Measurements from ENCODE around the gene IRF2.
"Not testable (repeated sequence)": the region's sequence is repeated elsewhere in the genome, so short reads cannot be mapped to it uniquely, and the experiment has no call there.

The IRF2 gene

GRCh38 chr4:184359888-184360287, 114.5 kb downstream of the IRF2 start:
- no peak for DNase-seq

- DNase-seq: no peak
Measured at GRCh38 chr4:184358521-184359232, 115.7 kb downstream of the IRF2 start.

DNA sequence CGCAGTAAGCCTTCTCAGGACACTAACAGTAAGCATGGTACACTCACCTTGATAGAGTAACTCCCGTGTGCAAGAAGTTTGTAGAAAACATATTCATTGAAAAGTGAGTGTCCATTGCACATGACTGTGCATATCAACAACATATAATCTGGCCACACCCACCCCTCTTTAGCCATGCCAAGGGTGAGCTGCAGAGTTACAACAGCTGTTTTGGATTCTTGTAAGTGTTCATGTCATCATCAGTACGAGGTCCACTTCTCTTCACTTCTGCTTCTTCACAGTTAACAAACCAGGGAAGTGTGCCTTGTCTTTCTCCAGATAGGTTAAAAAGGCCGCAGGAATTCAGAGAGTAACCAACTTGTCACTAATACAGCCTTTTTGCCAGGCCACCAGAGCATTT, 116.6 kb downstream of the IRF2 start:
- no peak for DNase-seq

- no peak for DNase-seq
Measured at GRCh38 chr4:184357165-184357564, 117.2 kb downstream of the IRF2 start.

- no peak for DNase-seq
Measured at GRCh38 chr4:184356366-184356765, 118.0 kb downstream of the IRF2 start.

GRCh38 chr4:184355857-184356256, 118.5 kb downstream of the IRF2 start:
- DNase-seq: no peak

- no peak for DNase-seq
Measured at GRCh38 chr4:184355111-184355604, 119.2 kb downstream of the IRF2 start.

DNA sequence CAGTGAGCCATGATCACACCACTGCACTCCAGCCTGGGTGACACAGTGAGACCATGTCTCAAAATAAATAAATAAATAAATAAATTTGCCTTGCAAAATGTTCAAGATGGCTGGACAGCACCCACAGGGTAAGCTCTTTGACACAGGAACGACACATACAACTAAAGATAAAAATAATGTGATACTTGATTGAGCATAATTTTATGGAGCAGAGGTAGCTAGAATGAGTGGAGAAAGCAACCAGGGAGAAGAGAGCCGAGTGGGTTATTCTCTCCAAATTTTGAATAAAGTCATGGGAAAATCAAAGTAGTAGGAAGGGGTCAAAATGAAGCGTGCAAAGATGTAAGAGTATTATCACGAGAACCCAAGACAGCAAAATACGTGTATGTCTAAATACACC, 121.5 kb downstream of the IRF2 start:
- no peak for DNase-seq

DNA sequence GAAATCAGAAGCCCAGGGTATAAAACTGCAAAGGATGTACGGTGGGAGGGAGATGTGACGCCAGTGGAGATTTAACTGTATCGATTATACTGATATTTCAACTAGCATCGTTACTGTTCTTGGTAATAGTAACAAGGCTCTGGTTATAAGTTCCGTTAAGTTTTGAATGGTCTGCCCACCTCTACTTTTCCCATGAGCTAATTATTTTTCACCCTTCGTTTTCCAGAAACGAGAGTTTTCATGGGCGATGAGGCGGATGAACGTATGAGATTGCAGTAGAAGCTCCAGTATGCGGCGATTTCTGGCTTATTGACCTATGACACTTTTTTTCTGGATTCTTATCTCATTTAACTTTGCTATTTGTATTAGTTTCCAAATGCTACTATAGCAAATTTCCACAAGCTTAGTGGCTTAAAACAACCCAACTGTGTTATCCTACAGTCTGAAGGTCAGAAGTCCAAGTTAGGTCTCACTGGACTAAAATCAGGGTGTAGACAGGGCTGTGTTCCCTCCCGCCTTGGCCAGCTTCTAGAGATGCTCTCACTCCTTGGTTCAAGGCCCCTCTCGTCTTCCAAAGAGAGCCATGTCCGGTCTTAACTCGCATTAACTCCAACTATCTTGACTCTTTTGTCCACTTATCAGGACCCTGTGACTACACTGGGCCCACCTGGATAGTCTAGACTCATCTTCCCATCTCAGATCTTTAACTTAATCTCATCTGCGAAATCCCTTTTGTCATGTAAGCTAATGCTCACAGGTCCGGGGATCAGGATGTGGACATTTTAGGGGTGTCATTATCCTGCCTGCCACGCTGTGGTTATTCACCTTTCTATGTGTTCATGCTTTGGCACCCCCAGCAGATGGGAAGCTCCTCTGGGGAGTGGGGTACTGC, 122.5 kb downstream of the IRF2 start:
- DNase-seq: no peak

DNA sequence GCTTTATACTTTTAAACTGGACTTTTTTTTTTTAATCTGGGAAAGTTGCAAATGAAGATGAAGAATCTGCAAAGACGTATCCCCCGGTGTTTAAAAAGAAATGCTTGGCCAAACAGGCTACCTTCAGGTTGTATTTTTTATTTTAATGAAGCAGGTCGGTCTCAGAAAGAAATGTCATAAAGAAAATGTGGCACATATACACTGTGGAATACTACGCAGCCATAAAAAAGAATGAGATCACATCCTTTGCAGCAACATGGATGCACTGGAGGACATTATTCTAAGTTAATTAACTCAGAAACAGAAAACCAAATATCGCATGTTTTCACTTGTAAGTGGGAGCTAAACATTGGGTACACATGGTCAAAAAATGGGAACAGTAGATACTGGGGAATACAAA, 123.4 kb downstream of the IRF2 start:
- DNase-seq: no peak

GRCh38 chr4:184350213-184350817, 124.0 kb downstream of the IRF2 start:
- DNase-seq: no peak

GRCh38 chr4:184349283-184350039, 124.9 kb downstream of the IRF2 start:
- DNase-seq: no peak

DNA sequence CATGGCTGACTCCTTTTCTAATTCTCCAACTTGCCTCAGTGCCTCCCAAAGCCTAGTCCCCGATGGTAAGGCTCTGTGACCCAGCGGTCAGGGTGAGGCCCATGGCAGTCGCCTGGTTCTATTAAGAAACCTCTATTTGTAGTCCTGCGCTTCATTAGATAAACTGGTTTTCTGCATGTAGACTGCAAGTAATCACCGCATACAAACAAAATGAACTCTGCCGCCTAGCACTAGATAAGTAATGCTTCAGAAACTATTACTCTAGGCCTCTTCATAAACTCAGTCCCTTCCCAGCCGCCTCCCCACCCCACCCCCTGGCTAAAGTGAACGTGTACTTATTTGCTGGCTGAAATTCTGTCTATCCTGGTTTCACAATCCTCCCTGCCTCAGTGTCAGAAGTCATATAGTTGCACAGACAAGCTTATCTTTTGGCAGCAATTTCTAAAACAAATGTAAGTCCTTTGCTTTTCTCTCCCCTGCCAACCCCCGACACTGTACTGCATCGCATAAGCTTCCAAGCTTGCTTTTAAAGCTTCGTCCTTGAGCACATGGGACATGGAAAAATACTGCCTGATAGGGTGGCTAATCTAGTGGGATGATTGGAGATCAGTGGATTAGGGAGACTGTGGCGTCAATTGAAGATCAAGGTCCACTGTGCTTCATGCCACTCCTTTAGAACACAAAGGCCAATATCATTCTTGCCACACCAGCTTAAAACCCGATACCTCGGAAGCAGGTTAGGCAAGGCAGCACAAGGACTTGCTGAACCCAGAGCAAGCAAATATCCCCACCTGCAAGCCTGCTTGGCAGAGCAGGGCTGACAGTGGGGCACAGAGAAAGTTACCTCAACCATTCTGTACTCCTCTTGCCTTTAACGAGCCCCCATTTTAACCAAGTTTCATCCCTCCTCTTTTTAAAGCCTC, 125.8 kb downstream of the IRF2 start:
- no peak for DNase-seq

DNA sequence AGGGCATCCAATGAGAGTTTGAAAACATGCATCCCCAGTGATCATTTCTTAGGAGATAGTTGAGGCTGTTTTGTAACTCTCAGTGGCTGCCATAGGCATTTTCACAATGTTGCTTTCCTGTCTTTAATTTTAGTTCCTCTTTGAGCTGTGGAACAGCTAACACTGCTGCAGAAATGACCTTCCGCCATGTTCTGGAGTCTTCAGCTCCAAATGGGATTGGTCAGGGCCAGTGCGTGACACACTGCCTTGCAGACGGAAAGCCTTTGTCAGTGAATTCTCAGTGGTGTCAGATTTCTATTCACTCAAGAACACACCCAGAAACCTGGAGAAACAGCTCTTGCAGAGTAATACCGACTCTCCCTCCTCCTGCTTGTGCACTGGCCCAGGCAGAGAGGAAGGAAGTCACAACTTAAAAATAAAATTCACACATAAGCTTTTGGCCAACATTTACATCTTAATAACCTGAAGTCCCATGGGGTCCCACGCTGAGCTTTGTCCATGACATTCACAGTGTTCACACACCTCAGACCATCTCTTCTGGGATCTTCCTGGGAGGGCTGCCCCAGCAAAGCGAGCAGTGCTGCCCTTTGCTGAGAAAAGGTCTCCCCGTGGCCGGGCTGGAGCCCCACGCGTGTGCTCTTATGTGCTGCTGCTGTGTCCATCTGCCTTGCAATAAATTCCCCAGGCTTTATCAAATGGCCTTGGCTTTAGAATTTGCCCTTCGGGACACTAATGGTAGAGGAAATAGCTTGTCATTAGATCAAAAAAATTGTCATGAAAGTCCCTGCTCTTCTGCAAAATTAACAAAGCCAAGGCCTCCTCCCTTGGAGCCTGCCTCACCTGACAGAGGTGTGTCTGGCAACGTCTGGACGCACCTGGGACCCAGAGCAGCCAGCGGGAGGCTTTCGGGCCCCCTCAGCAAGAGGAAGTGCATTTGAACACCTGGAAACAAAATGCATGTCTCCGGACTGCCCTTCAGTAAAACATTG, 126.8 kb downstream of the IRF2 start:
- no peak for DNase-seq

DNA sequence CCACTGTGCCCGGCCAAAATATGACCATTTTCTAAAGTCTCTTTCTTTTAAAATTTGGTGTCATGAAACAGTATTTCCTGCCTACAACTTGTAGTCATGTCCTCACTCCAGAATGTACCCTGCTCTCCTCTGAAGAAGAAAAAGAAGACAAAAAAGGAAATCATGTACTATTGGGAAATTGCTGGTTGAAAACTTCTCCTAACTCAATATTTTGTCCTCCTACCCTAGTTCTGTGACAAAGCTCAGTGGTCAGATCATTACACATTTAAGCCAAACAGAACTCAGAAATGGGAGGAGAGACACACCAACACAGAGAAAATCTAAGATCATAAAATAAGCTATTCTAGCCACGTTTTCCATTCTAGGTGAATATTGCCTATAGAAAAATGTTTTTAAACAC, 127.7 kb downstream of the IRF2 start:
- no peak for DNase-seq

GRCh38 chr4:184346273-184346672, 128.1 kb downstream of the IRF2 start:
- not testable (repeated sequence) for DNase-seq

DNA sequence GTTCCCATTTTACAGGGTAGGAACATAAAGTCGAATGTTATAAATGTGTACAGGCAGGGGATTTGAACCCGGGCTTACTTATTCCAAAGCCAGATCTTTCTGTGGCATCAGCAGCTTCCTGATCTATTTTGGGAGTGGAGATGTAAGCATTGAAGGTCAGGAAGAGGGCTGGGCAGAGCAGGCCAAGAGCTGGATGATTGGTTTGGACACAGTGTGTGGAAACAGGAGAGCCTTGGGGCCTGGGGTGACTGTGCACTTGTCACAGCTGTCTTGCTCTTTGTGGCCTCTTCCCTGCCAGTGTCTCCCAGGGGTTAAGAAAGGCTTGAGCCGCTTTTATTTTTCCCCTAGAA, 128.8 kb downstream of the IRF2 start:
- DNase-seq: no peak

DNA sequence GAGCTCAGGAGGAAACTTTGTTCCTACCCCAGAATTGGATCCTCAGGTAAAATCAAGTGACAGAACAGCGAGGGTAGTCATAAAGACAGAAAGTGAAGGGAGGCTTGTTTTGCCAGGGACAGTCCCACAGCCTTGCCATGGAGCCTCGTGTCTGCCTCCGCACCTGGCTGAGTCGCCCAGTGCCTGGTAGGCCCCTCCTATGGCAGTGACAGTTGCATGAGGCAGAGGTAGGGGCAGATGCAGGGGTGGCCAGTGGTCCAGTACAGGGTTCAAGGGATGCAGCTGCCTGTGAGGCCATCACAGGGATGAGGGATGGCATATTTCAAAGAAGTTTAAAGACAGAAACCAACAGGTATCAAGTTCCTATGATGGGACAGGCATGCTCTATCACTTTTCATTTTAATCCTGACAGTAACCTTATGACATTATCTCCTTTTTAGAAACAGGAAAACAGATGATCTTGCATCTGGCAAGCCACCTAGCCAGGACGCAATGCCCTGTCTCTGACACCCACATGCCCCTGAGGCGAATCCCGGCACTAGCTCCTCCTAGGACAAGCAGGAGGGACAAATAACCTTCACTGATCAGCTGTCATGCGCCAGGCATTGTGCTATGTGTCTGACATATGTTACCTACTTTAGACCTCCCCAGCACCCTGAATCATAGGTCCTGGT, 129.3 kb downstream of the IRF2 start:
- no peak for DNase-seq

DNA sequence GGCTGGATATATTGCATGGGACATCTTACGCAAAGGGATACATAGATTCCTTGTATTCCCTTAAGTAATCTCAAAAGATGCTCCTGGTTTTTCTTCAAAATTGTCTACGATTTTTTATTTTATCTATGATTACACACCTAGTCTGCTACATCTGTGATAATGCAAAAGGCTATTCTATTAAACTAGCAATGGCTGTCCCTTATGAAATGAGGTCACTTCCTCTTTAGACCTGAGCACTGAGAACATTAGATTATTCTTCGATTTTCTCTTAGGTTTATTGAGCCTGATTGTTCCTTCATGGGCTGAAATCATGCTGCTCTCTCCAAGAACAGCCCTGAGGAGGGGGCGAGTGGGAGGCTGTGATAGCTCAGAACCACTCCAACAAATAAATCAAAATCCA, 129.9 kb downstream of the IRF2 start:
- DNase-seq: no peak

Measured in effector CD4-positive, alpha-beta T cell (primary cell).